GM13976 (cell line): ENCODE data around the gene NPDC1.
"Not testable (repeated sequence)": the region's sequence is repeated elsewhere in the genome, so short reads cannot be mapped to it uniquely, and the experiment has no call there.

Experiments used
- DNase-seq: peaks from one replicate; pipeline ENCODE4 v3.0.0; 2012; ENCODE audit warnings: low spot score
- CTCF ChIP-seq: IDR thresholded peaks from 2 replicates; pipeline ENCODE4 v1.5.1; 2012; ENCODE audit warnings: borderline replicate concordance, mild to moderate bottlenecking; ENCODE audit not compliant: insufficient read depth; ENCODE audit errors: extremely low read depth, missing control alignments, control extremely low read depth
- in situ Hi-C: fragments of 300-500 bp; cut with MboI; formaldehyde crosslinking; loops from one replicate; pipeline ENCODE4 v1.12.0; 2022; ENCODE audit warnings: low sequenced_read_pairs, mixed read lengths, inconsistent platforms; ENCODE audit not compliant: unreplicated experiment

Gene NPDC1

DNA sequence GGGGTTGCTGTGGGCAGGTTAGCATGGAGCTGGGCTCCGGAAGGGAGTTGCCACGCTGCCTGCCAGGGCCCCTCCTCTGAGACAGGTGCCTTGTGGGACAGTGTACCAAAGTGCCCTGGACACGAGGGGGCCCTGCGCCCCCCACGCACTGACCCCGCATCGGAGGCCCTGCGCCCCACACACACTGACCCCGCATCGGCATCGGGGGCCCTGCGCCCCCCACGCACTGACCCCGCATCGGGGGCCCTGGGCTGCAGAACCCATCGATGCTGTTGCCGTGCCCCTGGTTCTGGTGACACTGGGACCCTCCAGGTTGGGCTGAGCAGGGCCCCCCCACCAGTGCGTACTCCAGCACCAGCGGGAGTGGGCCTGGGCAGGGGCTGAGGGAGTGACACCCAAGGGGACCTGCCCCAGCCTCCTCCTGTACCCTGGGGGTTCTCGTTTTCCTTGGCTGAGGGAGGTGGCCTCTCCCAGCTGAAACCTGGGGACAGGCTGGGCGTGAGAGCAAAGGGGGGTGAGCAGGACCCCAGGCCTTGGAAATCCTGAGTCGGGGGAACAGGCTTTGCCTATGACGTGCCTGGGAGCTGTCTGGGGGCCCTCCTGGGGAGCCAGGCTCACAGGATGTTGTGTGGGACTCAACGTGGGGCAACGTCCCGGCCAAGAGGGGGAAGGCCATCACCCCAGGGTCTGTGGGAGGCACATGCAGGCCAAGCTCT, 17.5 kb upstream of the NPDC1 start:
- no peak for TF ChIP-seq CTCF
- DNase-seq, result no peak
- in situ Hi-C loops, result no loop called here

- DNase-seq, in situ Hi-C loops: not testable (repeated sequence)
Measured at GRCh38 chr9:137062798-137063197, 16.8 kb upstream of the NPDC1 start.

GRCh38 chr9:137062384-137062783, 16.4 kb upstream of the NPDC1 start:
- in situ Hi-C loops, result no loop called here
- DNase-seq, result no peak
- no peak for TF ChIP-seq CTCF

- in situ Hi-C loops, result no loop called here
- no peak for TF ChIP-seq CTCF
- no peak for DNase-seq
Measured at GRCh38 chr9:137058521-137059234, 12.7 kb upstream of the NPDC1 start.

GRCh38 chr9:137057545-137057944, 11.6 kb upstream of the NPDC1 start:
- in situ Hi-C loops, result no loop called here
- no peak for TF ChIP-seq CTCF
- DNase-seq, result no peak

DNA sequence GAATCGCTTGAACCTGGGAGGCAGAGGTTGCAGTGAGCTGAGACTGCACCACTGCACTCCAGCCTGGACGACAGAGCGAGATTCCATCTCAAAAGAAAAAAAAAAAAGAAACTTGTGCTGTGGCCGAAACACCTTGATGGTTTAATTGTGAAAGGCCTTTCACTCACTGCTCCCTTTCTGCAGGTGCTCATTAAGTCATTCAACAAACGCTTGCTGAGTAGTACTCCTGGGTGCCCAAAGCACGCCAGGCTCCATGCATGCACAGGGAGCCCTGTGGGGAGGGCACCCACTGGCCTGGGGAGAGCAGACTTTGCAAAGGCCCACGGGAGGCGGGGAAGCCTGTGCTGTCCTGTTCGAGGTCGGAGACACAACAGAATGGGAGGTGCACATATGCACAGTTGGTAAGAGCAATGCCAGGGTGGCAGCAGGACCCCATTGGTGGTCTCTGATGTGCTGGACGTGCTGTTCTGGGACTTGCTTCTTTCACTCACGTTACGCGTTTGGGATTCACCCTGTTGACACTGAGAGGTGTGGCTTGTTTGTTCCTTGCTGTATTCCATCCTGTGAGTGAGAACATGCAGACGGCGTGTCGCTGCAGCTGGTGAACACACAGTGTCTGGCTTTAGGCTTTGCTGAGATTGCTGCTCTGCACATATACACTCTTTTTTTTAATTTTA, 10.9 kb upstream of the NPDC1 start:
- in situ Hi-C loops, result no loop called here
- no peak for DNase-seq
- TF ChIP-seq CTCF, result no peak
